WTC11 (cell line): ENCODE data around the gene KRTAP10-6. TPM values are rescaled to one million over a fixed set of nuclear protein-coding genes. Genes with fewer than 3 reads are reported as not detected.

Experiments
- ATAC-seq: fragments of 200-7000 bp; cut with Tn5 transposase; 2 replicates; pipeline ENCODE4 v1.10.0; 2021; ENCODE audit warnings: mild to moderate bottlenecking, moderate library complexity
- CTCF ChIA-PET: fragments of 300-600 bp; sonication (Branson Sonifier 250); formaldehyde crosslinking; loops from one replicate; lab custom pipeline; 2021; ENCODE audit warnings: antibody characterized with exemption; lab: Charles Lee
- POLR2A ChIA-PET: fragments of 350-600 bp; sonication (Branson Sonifier 250); formaldehyde crosslinking; loops from one replicate; lab custom pipeline; 2021; ENCODE audit warnings: antibody characterized with exemption; lab: Charles Lee
- DNase-seq: peaks from one replicate; pipeline ENCODE4 v3.0.0; 2021; ENCODE audit warnings: low spot score
- H3K27ac Mint-ChIP-seq: 2 replicates; pipeline ENCODE4 v1.8.0; 2021; ENCODE audit warnings: mixed read lengths
- H3K27me3 Mint-ChIP-seq: 2 replicates; pipeline ENCODE4 v1.8.0; 2021; ENCODE audit warnings: low read depth, mild to moderate bottlenecking, moderate library complexity, mixed read lengths
- H3K36me3 Mint-ChIP-seq: 2 replicates; pipeline ENCODE4 v1.8.0; 2021; ENCODE audit warnings: mixed read lengths
- H3K4me1 Mint-ChIP-seq: 2 replicates; pipeline ENCODE4 v1.8.0; 2022; ENCODE audit warnings: mixed read lengths
- H3K4me3 Mint-ChIP-seq: 2 replicates; pipeline ENCODE4 v1.8.0; 2021; ENCODE audit warnings: mild to moderate bottlenecking, moderate library complexity, mixed read lengths
- H3K9me3 Mint-ChIP-seq: 2 replicates; pipeline ENCODE4 v1.8.0; 2021; ENCODE audit warnings: mixed read lengths
- E2F5 ChIP-seq: sonication (generic); formaldehyde crosslinking; IDR thresholded peaks from 2 replicates; pipeline ENCODE4 v1.8.1; 2022; ENCODE audit warnings: mild to moderate bottlenecking, moderate library complexity, missing genetic modification reagents
- ELF4 ChIP-seq: sonication (generic); formaldehyde crosslinking; IDR thresholded peaks from 2 replicates; pipeline ENCODE4 v1.8.1; 2022; ENCODE audit warnings: low read depth, mild to moderate bottlenecking, moderate library complexity, missing genetic modification reagents
- EMX1 ChIP-seq: fragments of 250-450 bp; sonication (Bioruptor Pico); IDR thresholded peaks from 2 replicates; pipeline ENCODE4 v1.8.0; 2021; ENCODE audit warnings: mild to moderate bottlenecking
- FOXK1 ChIP-seq: sonication (generic); formaldehyde crosslinking; IDR thresholded peaks from 2 replicates; pipeline ENCODE4 v1.8.0; 2022; ENCODE audit warnings: mild to moderate bottlenecking, moderate library complexity, missing genetic modification reagents
- IRF2 ChIP-seq: sonication (generic); formaldehyde crosslinking; IDR thresholded peaks from 2 replicates; pipeline ENCODE4 v1.8.0; 2022; ENCODE audit warnings: low read depth, missing genetic modification reagents, borderline replicate concordance
- JAZF1 ChIP-seq: fragments of 250-450 bp; sonication (Bioruptor Pico); IDR thresholded peaks from 2 replicates; pipeline ENCODE4 v1.9.0; 2021; ENCODE audit warnings: moderate library complexity, mild to moderate bottlenecking, inconsistent platforms
- MXD4 ChIP-seq: fragments of 250-450 bp; sonication (Bioruptor Pico); IDR thresholded peaks from 2 replicates; pipeline ENCODE4 v1.8.0; 2021; ENCODE audit warnings: mild to moderate bottlenecking, moderate library complexity, borderline replicate concordance
- SMAD3 ChIP-seq: sonication (generic); formaldehyde crosslinking; IDR thresholded peaks from 2 replicates; pipeline ENCODE4 v1.8.0; 2022; ENCODE audit warnings: missing genetic modification reagents, mild to moderate bottlenecking, borderline replicate concordance
- SMAD4 ChIP-seq: sonication (generic); formaldehyde crosslinking; IDR thresholded peaks from 2 replicates; pipeline ENCODE4 v1.8.0; 2022; ENCODE audit warnings: mild to moderate bottlenecking, missing genetic modification reagents
- USF2 ChIP-seq: sonication (generic); formaldehyde crosslinking; IDR thresholded peaks from 2 replicates; pipeline ENCODE4 v1.8.1; 2023; ENCODE audit warnings: mild to moderate bottlenecking, missing genetic modification reagents, moderate library complexity
- ZNF219 ChIP-seq: sonication (generic); formaldehyde crosslinking; IDR thresholded peaks from 2 replicates; pipeline ENCODE4 v1.8.0; 2023; ENCODE audit warnings: missing genetic modification reagents, mild to moderate bottlenecking, borderline replicate concordance
- ZNF232 ChIP-seq: sonication (generic); formaldehyde crosslinking; IDR thresholded peaks from 2 replicates; pipeline ENCODE4 v1.8.0; 2022; ENCODE audit warnings: mild to moderate bottlenecking, missing genetic modification reagents
- ZNF423 ChIP-seq: fragments of 250-450 bp; sonication (Bioruptor Pico); IDR thresholded peaks from 2 replicates; pipeline ENCODE4 v2.1.2; 2022; ENCODE audit warnings: mild to moderate bottlenecking, moderate library complexity
- total RNA-seq: library from RNA; stranded (reverse); gene quantifications from 3 replicates; pipeline ENCODE4 v1.2.3, GENCODE V29; 2021
- TF ChIP-seq, protein P1 (sequence below): fragments of 250-450 bp; sonication (Bioruptor Pico); IDR thresholded peaks from 2 replicates; pipeline ENCODE4 v1.9.0; 2021; ENCODE audit warnings: mild to moderate bottlenecking
- TF ChIP-seq, protein P2 (sequence below): sonication (generic); formaldehyde crosslinking; IDR thresholded peaks from 2 replicates; pipeline ENCODE4 v1.8.0; 2022; ENCODE audit warnings: missing genetic modification reagents
- TF ChIP-seq, protein P3 (sequence below): sonication (generic); formaldehyde crosslinking; IDR thresholded peaks from 2 replicates; pipeline ENCODE4 v1.8.1; 2023; ENCODE audit warnings: mild to moderate bottlenecking, missing genetic modification reagents, moderate library complexity

Gene KRTAP10-6
- total RNA-seq, 1 experiment from 2014 or later = 0.17 TPM

DNA sequence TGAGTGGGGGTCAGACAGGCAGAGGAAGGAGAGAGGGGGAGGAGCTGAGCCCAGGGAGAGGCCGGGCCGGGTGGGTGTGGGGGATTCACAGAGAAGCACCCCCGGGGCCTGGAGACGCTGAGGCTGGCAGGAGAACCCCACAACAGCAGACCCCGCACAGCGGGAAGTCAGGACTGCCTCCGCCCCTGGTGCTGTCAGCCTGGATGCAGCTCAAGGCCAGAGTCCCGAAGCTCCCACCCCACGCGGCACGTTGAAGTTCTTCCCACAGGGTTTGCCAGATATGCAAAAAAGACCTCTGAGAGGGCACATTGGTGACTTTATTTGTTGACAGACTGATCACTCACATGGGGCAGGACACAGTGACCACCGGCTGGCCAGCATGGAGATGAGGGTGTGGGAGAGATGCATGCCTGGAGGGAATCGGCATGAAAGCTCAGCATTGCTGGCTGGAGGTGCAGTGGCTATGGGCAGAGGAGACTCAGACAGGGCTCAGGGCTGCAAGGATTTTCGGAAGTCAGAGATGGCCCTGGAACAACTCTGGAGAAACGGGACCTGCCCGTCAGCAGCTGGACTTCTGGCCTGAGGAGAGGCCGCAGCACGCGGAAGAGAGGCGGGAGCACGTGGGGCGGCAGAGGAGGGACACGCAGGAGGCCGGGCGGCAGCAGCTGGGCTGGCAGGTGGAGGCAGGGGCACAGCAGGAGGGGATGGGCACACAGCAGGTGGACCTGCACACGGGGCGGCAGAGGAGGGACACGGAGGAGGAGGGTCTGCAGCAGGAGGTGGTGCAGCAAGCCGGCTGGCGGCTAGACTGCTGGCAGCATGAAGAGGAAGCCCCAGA, 34.6 kb downstream of the KRTAP10-6 start:
- no peak; the same call in 1 of the 2 replicates for ATAC-seq
- Mint-ChIP-seq H3K27me3 (no peaks in the 10 kb centered on the region; the same call in none of the 2 replicates), H3K36me3 (no peaks in the 10 kb centered on the region), H3K9me3 (peaks cover 10% of the 10 kb centered on the region), H3K4me3 (no peak overlapping the region), H3K4me1 (peaks cover 18% of the 10 kb centered on the region), H3K27ac (no peak overlapping the region)
- ChIA-PET CTCF (interaction anchor here (0.6 to 1.3 kb wide), 2 partner anchors 47 to 142 kb away, joined by 5 read pairs; no protein-coding TSS in a partner anchor), POLR2A (no interaction called here)
- DNase-seq = no peak
- TF ChIP-seq FOXK1 (CRISPR knock-in tag) (no peak), MXD4 (CRISPR knock-in tag) (no peak)

- DNase-seq = no peak
- Mint-ChIP-seq H3K4me1 (peaks cover 26% of the 10 kb centered on the region), H3K9me3 (peaks cover 5% of the 10 kb centered on the region), H3K4me3 (no peak overlapping the region), H3K27me3 (no peaks in the 10 kb centered on the region; the same call in none of the 2 replicates), H3K36me3 (no peaks in the 10 kb centered on the region), H3K27ac (no peak overlapping the region)
- TF ChIP-seq, protein P1, sequence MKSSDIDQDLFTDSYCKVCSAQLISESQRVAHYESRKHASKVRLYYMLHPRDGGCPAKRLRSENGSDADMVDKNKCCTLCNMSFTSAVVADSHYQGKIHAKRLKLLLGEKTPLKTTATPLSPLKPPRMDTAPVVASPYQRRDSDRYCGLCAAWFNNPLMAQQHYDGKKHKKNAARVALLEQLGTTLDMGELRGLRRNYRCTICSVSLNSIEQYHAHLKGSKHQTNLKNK (CRISPR knock-in tag) = no peak
- no peak for TF ChIP-seq EMX1 (CRISPR knock-in tag)
- no peak for TF ChIP-seq JAZF1 (CRISPR knock-in tag)
- no peak for TF ChIP-seq ZNF219 (CRISPR knock-in tag)
- TF ChIP-seq, protein P2, sequence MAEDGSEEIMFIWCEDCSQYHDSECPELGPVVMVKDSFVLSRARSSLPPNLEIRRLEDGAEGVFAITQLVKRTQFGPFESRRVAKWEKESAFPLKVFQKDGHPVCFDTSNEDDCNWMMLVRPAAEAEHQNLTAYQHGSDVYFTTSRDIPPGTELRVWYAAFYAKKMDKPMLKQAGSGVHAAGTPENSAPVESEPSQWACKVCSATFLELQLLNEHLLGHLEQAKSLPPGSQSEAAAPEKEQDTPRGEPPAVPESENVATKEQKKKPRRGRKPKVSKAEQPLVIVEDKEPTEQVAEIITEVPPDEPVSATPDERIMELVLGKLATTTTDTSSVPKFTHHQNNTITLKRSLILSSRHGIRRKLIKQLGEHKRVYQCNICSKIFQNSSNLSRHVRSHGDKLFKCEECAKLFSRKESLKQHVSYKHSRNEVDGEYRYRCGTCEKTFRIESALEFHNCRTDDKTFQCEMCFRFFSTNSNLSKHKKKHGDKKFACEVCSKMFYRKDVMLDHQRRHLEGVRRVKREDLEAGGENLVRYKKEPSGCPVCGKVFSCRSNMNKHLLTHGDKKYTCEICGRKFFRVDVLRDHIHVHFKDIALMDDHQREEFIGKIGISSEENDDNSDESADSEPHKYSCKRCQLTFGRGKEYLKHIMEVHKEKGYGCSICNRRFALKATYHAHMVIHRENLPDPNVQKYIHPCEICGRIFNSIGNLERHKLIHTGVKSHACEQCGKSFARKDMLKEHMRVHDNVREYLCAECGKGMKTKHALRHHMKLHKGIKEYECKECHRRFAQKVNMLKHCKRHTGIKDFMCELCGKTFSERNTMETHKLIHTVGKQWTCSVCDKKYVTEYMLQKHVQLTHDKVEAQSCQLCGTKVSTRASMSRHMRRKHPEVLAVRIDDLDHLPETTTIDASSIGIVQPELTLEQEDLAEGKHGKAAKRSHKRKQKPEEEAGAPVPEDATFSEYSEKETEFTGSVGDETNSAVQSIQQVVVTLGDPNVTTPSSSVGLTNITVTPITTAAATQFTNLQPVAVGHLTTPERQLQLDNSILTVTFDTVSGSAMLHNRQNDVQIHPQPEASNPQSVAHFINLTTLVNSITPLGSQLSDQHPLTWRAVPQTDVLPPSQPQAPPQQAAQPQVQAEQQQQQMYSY (CRISPR knock-in tag) = no peak
- TF ChIP-seq ZNF423 = no peak
- TF ChIP-seq, protein P3, sequence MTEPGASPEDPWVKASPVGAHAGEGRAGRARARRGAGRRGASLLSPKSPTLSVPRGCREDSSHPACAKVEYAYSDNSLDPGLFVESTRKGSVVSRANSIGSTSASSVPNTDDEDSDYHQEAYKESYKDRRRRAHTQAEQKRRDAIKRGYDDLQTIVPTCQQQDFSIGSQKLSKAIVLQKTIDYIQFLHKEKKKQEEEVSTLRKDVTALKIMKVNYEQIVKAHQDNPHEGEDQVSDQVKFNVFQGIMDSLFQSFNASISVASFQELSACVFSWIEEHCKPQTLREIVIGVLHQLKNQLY (CRISPR knock-in tag) = no peak
- TF ChIP-seq SMAD3 (CRISPR knock-in tag) = no peak
- TF ChIP-seq SMAD4 (CRISPR knock-in tag) = no peak
- TF ChIP-seq ZNF232 (CRISPR knock-in tag) = no peak
- TF ChIP-seq E2F5 (CRISPR knock-in tag) = no peak
- TF ChIP-seq IRF2 (CRISPR knock-in tag) = no peak
- TF ChIP-seq USF2 = no peak
- no peak for TF ChIP-seq ELF4 (CRISPR knock-in tag)
- ChIA-PET POLR2A (no interaction called here), CTCF (interaction anchor here (0.6 to 1.3 kb wide), 2 partner anchors 46 to 143 kb away, joined by 5 read pairs; no protein-coding TSS in a partner anchor)
- ATAC-seq = no peak
These were observed 35.4 kb downstream of the KRTAP10-6 start for GRCh38 chr21:44556879-44557278.
